Trophoblast cell (in vitro differentiated cells and primary cell): ENCODE results near the gene PARD6B.

ENCODE experiments used
- DNase-seq, 2 donors: peaks; one replicate each; pipeline ENCODE4 v3.0.0-alpha.2; 2016
- H2AFZ ChIP-seq: 2 replicates; pipeline ENCODE4 v1.6.1; 2013; ENCODE audit warnings: low read length, moderate library complexity, mild to moderate bottlenecking; ENCODE audit not compliant: insufficient read depth, poor library complexity
- H2AK5ac ChIP-seq: 2 replicates; pipeline ENCODE4 v1.6.1; 2013; ENCODE audit warnings: mild to moderate bottlenecking, low read length
- H2BK120ac ChIP-seq: 2 replicates; pipeline ENCODE4 v1.6.1; 2013; ENCODE audit warnings: low read length, mild to moderate bottlenecking, moderate library complexity; ENCODE audit not compliant: insufficient read depth, poor library complexity
- H2BK12ac ChIP-seq: 2 replicates; pipeline ENCODE4 v1.6.1; 2013; ENCODE audit warnings: mild to moderate bottlenecking, low read length, moderate library complexity
- H2BK5ac ChIP-seq: 2 replicates; pipeline ENCODE4 v1.6.1; 2013; ENCODE audit warnings: low read length, low read depth, moderate library complexity, mild to moderate bottlenecking; ENCODE audit not compliant: poor library complexity
- H3K14ac ChIP-seq: 2 replicates; pipeline ENCODE4 v1.6.1; 2013; ENCODE audit warnings: mild to moderate bottlenecking, low read length
- H3K18ac ChIP-seq: 2 replicates; pipeline ENCODE4 v1.6.1; 2013; ENCODE audit warnings: mild to moderate bottlenecking, low read length
- H3K23ac ChIP-seq: 2 replicates; pipeline ENCODE4 v1.6.1; 2013; ENCODE audit warnings: low read length
- H3K27ac ChIP-seq: 2 replicates; pipeline ENCODE4 v1.5.1; 2013; ENCODE audit warnings: low read depth, mild to moderate bottlenecking, inconsistent platforms, low read length, moderate library complexity
- H3K27me3 ChIP-seq: 2 replicates; pipeline ENCODE4 v1.6.1; 2013; ENCODE audit warnings: inconsistent platforms, mild to moderate bottlenecking, low read length, moderate library complexity; ENCODE audit not compliant: insufficient read depth
- H3K36me3 ChIP-seq, 2 experiments: 1 replicate in 1 of 2; 2 replicates in 1 of 2; pipeline ENCODE4 v1.6.1; 2013; ENCODE audit warnings: low read length in 2 of 2, mild to moderate bottlenecking in 2 of 2, moderate library complexity in 1 of 2; ENCODE audit not compliant: insufficient read depth in 2 of 2, control insufficient read depth in 1 of 2
- H3K4ac ChIP-seq: 2 replicates; pipeline ENCODE4 v1.6.1; 2013; ENCODE audit warnings: low read depth, mild to moderate bottlenecking, low read length, moderate library complexity
- H3K4me1 ChIP-seq, 2 experiments: 1 replicate in 1 of 2; 2 replicates in 1 of 2; pipeline ENCODE4 v1.6.1; 2013; ENCODE audit warnings: low read length in 2 of 2, mild to moderate bottlenecking in 2 of 2, moderate library complexity in 1 of 2; ENCODE audit not compliant: insufficient read depth in 2 of 2, control insufficient read depth in 1 of 2
- H3K4me2 ChIP-seq: 2 replicates; pipeline ENCODE4 v1.6.1; 2013; ENCODE audit warnings: inconsistent platforms, mild to moderate bottlenecking, low read length, moderate library complexity
- H3K4me3 ChIP-seq: 2 replicates; pipeline ENCODE4 v1.5.1; 2013; ENCODE audit warnings: mild to moderate bottlenecking, low read depth, low read length, inconsistent platforms
- H3K79me1 ChIP-seq: one replicate; pipeline ENCODE4 v1.6.1; 2013; ENCODE audit warnings: low read length
- H3K79me2 ChIP-seq: 2 replicates; pipeline ENCODE4 v1.6.1; 2013; ENCODE audit warnings: low read length, mild to moderate bottlenecking; ENCODE audit not compliant: control insufficient read depth, insufficient read depth, poor library complexity
- H3K9ac ChIP-seq: 2 replicates; pipeline ENCODE4 v1.6.1; 2013; ENCODE audit warnings: mild to moderate bottlenecking, low read length
- H3K9me3 ChIP-seq: 2 replicates; pipeline ENCODE4 v1.6.1; 2013; ENCODE audit warnings: low read depth, mild to moderate bottlenecking, control low read depth, inconsistent platforms, low read length; ENCODE audit not compliant: insufficient read depth
- H4K12ac ChIP-seq: 2 replicates; pipeline ENCODE4 v1.6.1; 2013; ENCODE audit warnings: low read depth, mild to moderate bottlenecking, low read length, moderate library complexity
- H4K8ac ChIP-seq: 2 replicates; pipeline ENCODE4 v1.6.1; 2013; ENCODE audit warnings: low read depth, mild to moderate bottlenecking, low read length, moderate library complexity
- H4K91ac ChIP-seq: one replicate; pipeline ENCODE4 v1.6.1; 2013; ENCODE audit warnings: low read depth, mild to moderate bottlenecking, low read length, moderate library complexity
- WGBS: extraction: QIAGEN DNeasy Blood & Tissue Kit; methylation state at CpG from one replicate; pipeline ENCODE4 v1.1.7; 2013; ENCODE audit warnings: missing lambda C conversion rate; ENCODE audit not compliant: insufficient read length, insufficient coverage; ENCODE audit errors: extremely low coverage; 5-methylcytosine and 5-hydroxymethylcytosine counted together

Gene PARD6B

GRCh38 chr20:50753152-50753551 is 21.8 kb downstream of the PARD6B start:
- Histone ChIP-seq H4K12ac (no peak overlapping the region), H3K4me1 (peaks cover 0 to under 1% of the 10 kb centered on the region in 2 experiments), H3K79me1 (no peaks in the 10 kb centered on the region), H3K36me3 (peaks cover 13 to 16% of the 10 kb centered on the region in 2 experiments), H3K9me3 (no peaks in the 10 kb centered on the region), H3K23ac (no peak overlapping the region), H2AFZ (no peak overlapping the region), H4K8ac (no peak overlapping the region), H3K14ac (no peak overlapping the region), H2BK12ac (no peak overlapping the region), H2BK5ac (no peak overlapping the region), H3K79me2 (no peaks in the 10 kb centered on the region), H3K4me2 (no peak overlapping the region), H3K27me3 (no peaks in the 10 kb centered on the region), H3K4me3 (no peak overlapping the region), H2AK5ac (no peak overlapping the region), H3K9ac (no peak overlapping the region), H3K4ac (no peak overlapping the region), H3K27ac (no peak overlapping the region), H3K18ac (no peak overlapping the region), H2BK120ac (no peak overlapping the region), H4K91ac (no peak overlapping the region)
- no CpG with 5 or more reads among the region's 3 CpGs for WGBS
- DNase-seq, result no peak

- Histone ChIP-seq H3K4me3 (no peak overlapping the region), H4K12ac (no peak overlapping the region), H3K27me3 (no peaks in the 10 kb centered on the region), H3K14ac (no peak overlapping the region), H2AFZ (no peak overlapping the region), H3K4me1 (peaks cover 0 to 2% of the 10 kb centered on the region in 2 experiments), H3K79me1 (no peaks in the 10 kb centered on the region), H3K79me2 (no peaks in the 10 kb centered on the region), H3K27ac (no peak overlapping the region), H3K36me3 (peaks cover 8 to 11% of the 10 kb centered on the region in 2 experiments), H3K9ac (no peak overlapping the region), H2BK12ac (no peak overlapping the region), H2BK5ac (no peak overlapping the region), H2AK5ac (no peak overlapping the region), H3K4me2 (no peak overlapping the region), H3K23ac (no peak overlapping the region), H3K4ac (no peak overlapping the region), H4K8ac (no peak overlapping the region), H3K18ac (no peak overlapping the region), H2BK120ac (no peak overlapping the region), H3K9me3 (no peaks in the 10 kb centered on the region), H4K91ac (no peak overlapping the region)
- no peak for DNase-seq
- no CpG with 5 or more reads among the region's 4 CpGs for WGBS
Measured at GRCh38 chr20:50754420-50754819, 23.0 kb downstream of the PARD6B start.

- no peak overlapping the region for H4K91ac ChIP-seq
- no peak overlapping the region for H2AK5ac ChIP-seq
- H3K9ac ChIP-seq, result no peak overlapping the region
- H3K18ac ChIP-seq, result no peak overlapping the region
- peaks cover 8% of the 10 kb centered on the region for H3K79me1 ChIP-seq
- no peaks in the 10 kb centered on the region for H3K27me3 ChIP-seq
- no peak overlapping the region for H2BK5ac ChIP-seq
- H2BK120ac ChIP-seq, result no peak overlapping the region
- no peak overlapping the region for H3K4me3 ChIP-seq
- H3K79me2 ChIP-seq, result no peaks in the 10 kb centered on the region
- no peak overlapping the region for H3K23ac ChIP-seq
- no peak for DNase-seq
- H4K12ac ChIP-seq, result no peak overlapping the region
- no peaks in the 10 kb centered on the region for H3K9me3 ChIP-seq
- peaks cover 2% of the 10 kb centered on the region in 2 experiments for H3K36me3 ChIP-seq
- H2BK12ac ChIP-seq, result no peak overlapping the region
- no peak overlapping the region for H4K8ac ChIP-seq
- no peak overlapping the region for H3K14ac ChIP-seq
- no peak overlapping the region for H3K4ac ChIP-seq
- no peak overlapping the region for H2AFZ ChIP-seq
- peaks cover 0 to 3% of the 10 kb centered on the region in 2 experiments for H3K4me1 ChIP-seq
- H3K27ac ChIP-seq, result no peak overlapping the region
- no CpG with 5 or more reads among the region's 2 CpGs for WGBS
- no peak overlapping the region for H3K4me2 ChIP-seq
Measured at GRCh38 chr20:50756447-50756846, 25.1 kb downstream of the PARD6B start.

- no peak overlapping the region for H3K14ac ChIP-seq
- no peak overlapping the region for H3K4me2 ChIP-seq
- no peak overlapping the region for H3K4me3 ChIP-seq
- H3K36me3 ChIP-seq, result no peaks in the 10 kb centered on the region
- DNase-seq, result no peak
- no peaks in the 10 kb centered on the region for H3K79me2 ChIP-seq
- no peak overlapping the region for H2AFZ ChIP-seq
- H3K27me3 ChIP-seq, result no peaks in the 10 kb centered on the region
- H3K4ac ChIP-seq, result no peak overlapping the region
- H3K9me3 ChIP-seq, result no peaks in the 10 kb centered on the region
- H2AK5ac ChIP-seq, result no peak overlapping the region
- no CpG with 5 or more reads among the region's 5 CpGs for WGBS
- no peak overlapping the region for H2BK12ac ChIP-seq
- H4K91ac ChIP-seq, result no peak overlapping the region
- peaks cover 18% of the 10 kb centered on the region for H3K79me1 ChIP-seq
- H2BK5ac ChIP-seq, result no peak overlapping the region
- H2BK120ac ChIP-seq, result no peak overlapping the region
- H3K18ac ChIP-seq, result no peak overlapping the region
- no peak overlapping the region for H4K8ac ChIP-seq
- H3K9ac ChIP-seq, result no peak overlapping the region
- peaks cover 4 to 13% of the 10 kb centered on the region in 2 experiments for H3K4me1 ChIP-seq
- H3K23ac ChIP-seq, result no peak overlapping the region
- H4K12ac ChIP-seq, result no peak overlapping the region
- no peak overlapping the region for H3K27ac ChIP-seq
Measured at GRCh38 chr20:50758469-50758868, 27.1 kb downstream of the PARD6B start.
